ENCODE measurements around the gene HINFP.

DNA sequence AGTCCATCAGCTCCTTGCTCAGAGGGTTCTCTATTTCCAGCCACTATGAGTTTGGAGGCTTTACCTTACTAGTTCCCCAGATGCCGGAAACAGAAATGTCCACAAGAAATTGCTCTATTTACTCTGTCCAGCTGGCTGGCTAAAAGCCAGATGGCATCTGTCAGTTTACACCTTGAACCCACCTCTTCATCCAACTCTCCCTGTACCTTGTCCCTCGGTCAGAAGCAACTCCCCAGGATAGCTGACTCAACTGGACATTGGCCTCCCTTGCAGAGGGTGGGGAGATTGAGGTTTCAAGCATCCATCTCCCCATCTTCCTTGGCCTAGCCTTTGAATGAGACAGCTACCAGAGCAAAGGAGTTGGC lies 12.5 kb upstream of the HINFP start:
- TF ChIP-seq, protein P1, sequence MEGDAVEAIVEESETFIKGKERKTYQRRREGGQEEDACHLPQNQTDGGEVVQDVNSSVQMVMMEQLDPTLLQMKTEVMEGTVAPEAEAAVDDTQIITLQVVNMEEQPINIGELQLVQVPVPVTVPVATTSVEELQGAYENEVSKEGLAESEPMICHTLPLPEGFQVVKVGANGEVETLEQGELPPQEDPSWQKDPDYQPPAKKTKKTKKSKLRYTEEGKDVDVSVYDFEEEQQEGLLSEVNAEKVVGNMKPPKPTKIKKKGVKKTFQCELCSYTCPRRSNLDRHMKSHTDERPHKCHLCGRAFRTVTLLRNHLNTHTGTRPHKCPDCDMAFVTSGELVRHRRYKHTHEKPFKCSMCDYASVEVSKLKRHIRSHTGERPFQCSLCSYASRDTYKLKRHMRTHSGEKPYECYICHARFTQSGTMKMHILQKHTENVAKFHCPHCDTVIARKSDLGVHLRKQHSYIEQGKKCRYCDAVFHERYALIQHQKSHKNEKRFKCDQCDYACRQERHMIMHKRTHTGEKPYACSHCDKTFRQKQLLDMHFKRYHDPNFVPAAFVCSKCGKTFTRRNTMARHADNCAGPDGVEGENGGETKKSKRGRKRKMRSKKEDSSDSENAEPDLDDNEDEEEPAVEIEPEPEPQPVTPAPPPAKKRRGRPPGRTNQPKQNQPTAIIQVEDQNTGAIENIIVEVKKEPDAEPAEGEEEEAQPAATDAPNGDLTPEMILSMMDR (IDR thresholded peaks at IDR 0.05) = no peak
- TF ChIP-seq POLR2A (IDR thresholded peaks at IDR 0.05) = no peak
